Measurements from ENCODE around the gene SPANXN3. TPM values are rescaled to one million over a fixed set of nuclear protein-coding genes. Genes with fewer than 3 reads are reported as not detected.
"Not testable (repeated sequence)": the region's sequence is repeated elsewhere in the genome, so short reads cannot be mapped to it uniquely, and the experiment has no call there.

The SPANXN3 gene
- total RNA-seq, result not detected

- POLR2A ChIA-PET; H3K9me3 Mint-ChIP-seq; H3K27ac Mint-ChIP-seq; H3K4me3 Mint-ChIP-seq; H3K36me3 Mint-ChIP-seq (ENCODE audit: low read depth); DNase-seq; CTCF ChIA-PET; H3K27me3 Mint-ChIP-seq; H3K4me1 Mint-ChIP-seq: not testable (repeated sequence)
Observed at GRCh38 chrX:143517375-143517774, at the start of gene SPANXN3. TSS of gene SPANXN3 (minus strand) at chrX:143517475. CDS start at chrX:143517391, 84 bp downstream.

GRCh38 chrX:143536176-143536575 lies 18.9 kb upstream of the SPANXN3 start:
- no peaks in the 10 kb centered on the region for H3K27me3 Mint-ChIP-seq
- CTCF ChIA-PET, result no interaction called here
- no peaks in the 10 kb centered on the region for H3K36me3 Mint-ChIP-seq (ENCODE audit: low read depth)
- no peak for DNase-seq
- no peak overlapping the region for H3K27ac Mint-ChIP-seq
- no peak overlapping the region for H3K4me3 Mint-ChIP-seq
- H3K4me1 Mint-ChIP-seq, result no peaks in the 10 kb centered on the region
- H3K9me3 Mint-ChIP-seq, result peaks cover 5% of the 10 kb centered on the region
- POLR2A ChIA-PET, result no interaction called here

GRCh38 chrX:143502196-143502595 lies 15.1 kb downstream of the SPANXN3 start:
- H3K36me3 Mint-ChIP-seq (ENCODE audit: low read depth); H3K27me3 Mint-ChIP-seq; DNase-seq; H3K27ac Mint-ChIP-seq; CTCF ChIA-PET; H3K4me1 Mint-ChIP-seq; H3K4me3 Mint-ChIP-seq; POLR2A ChIA-PET; H3K9me3 Mint-ChIP-seq: not testable (repeated sequence)

GRCh38 chrX:143500751-143501150 lies 16.5 kb downstream of the SPANXN3 start:
- Mint-ChIP-seq H3K27me3 (no peaks in the 10 kb centered on the region), H3K4me1 (no peaks in the 10 kb centered on the region), H3K9me3 (peaks cover 10% of the 10 kb centered on the region), H3K27ac (no peak overlapping the region), H3K4me3 (no peak overlapping the region), H3K36me3 (ENCODE audit: low read depth) (no peaks in the 10 kb centered on the region)
- ChIA-PET CTCF (no interaction called here), POLR2A (no interaction called here)
- no peak for DNase-seq

- H3K27ac Mint-ChIP-seq, result no peak overlapping the region
- H3K4me3 Mint-ChIP-seq, result no peak overlapping the region
- ChIA-PET POLR2A (no interaction called here), CTCF (interaction anchor here (0.6 kb wide), 1 partner anchor 709 kb away, joined by 4 read pairs; no protein-coding TSS in a partner anchor)
- DNase-seq, result no peak
- H3K9me3 Mint-ChIP-seq, result peaks cover 4% of the 10 kb centered on the region
- H3K27me3 Mint-ChIP-seq, result no peaks in the 10 kb centered on the region
- H3K36me3 Mint-ChIP-seq (ENCODE audit: low read depth), result no peaks in the 10 kb centered on the region
- no peaks in the 10 kb centered on the region for H3K4me1 Mint-ChIP-seq
Observed at GRCh38 chrX:143486105-143486504, 31.2 kb downstream of the SPANXN3 start.

- H3K4me3 Mint-ChIP-seq, result no peak overlapping the region
- POLR2A ChIA-PET, result no interaction called here
Observed at GRCh38 chrX:143476751-143477150, 40.5 kb downstream of the SPANXN3 start.

GRCh38 chrX:143472347-143472938 lies 44.8 kb downstream of the SPANXN3 start:
- ChIA-PET CTCF (no interaction called here), POLR2A (no interaction called here)
- no peak for DNase-seq
- H3K27me3 Mint-ChIP-seq, result no peaks in the 10 kb centered on the region
- H3K27ac Mint-ChIP-seq, result no peak overlapping the region
- peaks cover 4% of the 10 kb centered on the region for H3K9me3 Mint-ChIP-seq
- no peaks in the 10 kb centered on the region for H3K4me1 Mint-ChIP-seq
- H3K36me3 Mint-ChIP-seq (ENCODE audit: low read depth), result no peaks in the 10 kb centered on the region
- no peak overlapping the region for H3K4me3 Mint-ChIP-seq

More at GRCh38 chrX:143476751-143477150, 40.5 kb downstream of the SPANXN3 start:
- H3K36me3 Mint-ChIP-seq (ENCODE audit: low read depth), result no peaks in the 10 kb centered on the region
- no peaks in the 10 kb centered on the region for H3K27me3 Mint-ChIP-seq
- CTCF ChIA-PET, result no interaction called here
- no peak overlapping the region for H3K27ac Mint-ChIP-seq
- no peaks in the 10 kb centered on the region for H3K4me1 Mint-ChIP-seq
- H3K9me3 Mint-ChIP-seq, result peaks cover 4% of the 10 kb centered on the region
- no peak for DNase-seq

GRCh38 chrX:143466130-143466529 lies 51.1 kb downstream of the SPANXN3 start:
- Mint-ChIP-seq H3K4me1 (no peaks in the 10 kb centered on the region), H3K27ac (no peak overlapping the region), H3K36me3 (ENCODE audit: low read depth) (no peaks in the 10 kb centered on the region), H3K27me3 (no peaks in the 10 kb centered on the region), H3K9me3 (no peaks in the 10 kb centered on the region), H3K4me3 (no peak overlapping the region)
- POLR2A ChIA-PET, result no interaction called here
- DNase-seq, result no peak
- CTCF ChIA-PET, result no interaction called here

- ChIA-PET CTCF (no interaction called here), POLR2A (no interaction called here)
- Mint-ChIP-seq H3K9me3 (peaks cover 3% of the 10 kb centered on the region), H3K27ac (no peak overlapping the region), H3K4me3 (no peak overlapping the region), H3K4me1 (no peaks in the 10 kb centered on the region), H3K36me3 (ENCODE audit: low read depth) (no peaks in the 10 kb centered on the region), H3K27me3 (no peaks in the 10 kb centered on the region)
- no peak for DNase-seq
Observed at GRCh38 chrX:143462696-143463095, 54.6 kb downstream of the SPANXN3 start.

- no peak for DNase-seq
- Mint-ChIP-seq H3K27ac (no peak overlapping the region), H3K4me3 (no peak overlapping the region), H3K9me3 (peaks cover 3% of the 10 kb centered on the region), H3K4me1 (no peaks in the 10 kb centered on the region), H3K27me3 (no peaks in the 10 kb centered on the region), H3K36me3 (ENCODE audit: low read depth) (no peaks in the 10 kb centered on the region)
- CTCF ChIA-PET, result no interaction called here
- POLR2A ChIA-PET, result no interaction called here
Observed at GRCh38 chrX:143461606-143462005, 55.7 kb downstream of the SPANXN3 start.

Other genes with a start within 250 kb of the SPANXN3 start
- gene SLITRK4, start 118.6 kb upstream of the SPANXN3 start, total RNA-seq, result not detected
- not detected for gene SPANXN2, start 203.3 kb upstream of the SPANXN3 start, total RNA-seq

All from activated CD4-positive, alpha-beta T cell treated with anti-CD3 and anti-CD28 coated beads, Interleukin-2, amount 10 ng/mL, durations not matched to agents 7 days and 5 days (primary cell).